GM12874 (cell line): ENCODE measurements around the gene TIGD1.
A peak's percentile ranks its signal among the peaks of the same experiment; 100 is the strongest.

Experiments
- TF ChIP-seq, protein P1 (sequence below): IDR thresholded peaks from 2 replicates; pipeline ENCODE4 v1.5.1; 2011; ENCODE audit warnings: low read depth, mild to moderate bottlenecking, control low read depth, low read length, moderate library complexity; ENCODE audit not compliant: insufficient read depth

Gene TIGD1

GRCh38 chr2:232537499-232537898, 12.9 kb downstream of the TIGD1 start:
- TF ChIP-seq, protein P1, sequence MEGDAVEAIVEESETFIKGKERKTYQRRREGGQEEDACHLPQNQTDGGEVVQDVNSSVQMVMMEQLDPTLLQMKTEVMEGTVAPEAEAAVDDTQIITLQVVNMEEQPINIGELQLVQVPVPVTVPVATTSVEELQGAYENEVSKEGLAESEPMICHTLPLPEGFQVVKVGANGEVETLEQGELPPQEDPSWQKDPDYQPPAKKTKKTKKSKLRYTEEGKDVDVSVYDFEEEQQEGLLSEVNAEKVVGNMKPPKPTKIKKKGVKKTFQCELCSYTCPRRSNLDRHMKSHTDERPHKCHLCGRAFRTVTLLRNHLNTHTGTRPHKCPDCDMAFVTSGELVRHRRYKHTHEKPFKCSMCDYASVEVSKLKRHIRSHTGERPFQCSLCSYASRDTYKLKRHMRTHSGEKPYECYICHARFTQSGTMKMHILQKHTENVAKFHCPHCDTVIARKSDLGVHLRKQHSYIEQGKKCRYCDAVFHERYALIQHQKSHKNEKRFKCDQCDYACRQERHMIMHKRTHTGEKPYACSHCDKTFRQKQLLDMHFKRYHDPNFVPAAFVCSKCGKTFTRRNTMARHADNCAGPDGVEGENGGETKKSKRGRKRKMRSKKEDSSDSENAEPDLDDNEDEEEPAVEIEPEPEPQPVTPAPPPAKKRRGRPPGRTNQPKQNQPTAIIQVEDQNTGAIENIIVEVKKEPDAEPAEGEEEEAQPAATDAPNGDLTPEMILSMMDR, result no peak

DNA sequence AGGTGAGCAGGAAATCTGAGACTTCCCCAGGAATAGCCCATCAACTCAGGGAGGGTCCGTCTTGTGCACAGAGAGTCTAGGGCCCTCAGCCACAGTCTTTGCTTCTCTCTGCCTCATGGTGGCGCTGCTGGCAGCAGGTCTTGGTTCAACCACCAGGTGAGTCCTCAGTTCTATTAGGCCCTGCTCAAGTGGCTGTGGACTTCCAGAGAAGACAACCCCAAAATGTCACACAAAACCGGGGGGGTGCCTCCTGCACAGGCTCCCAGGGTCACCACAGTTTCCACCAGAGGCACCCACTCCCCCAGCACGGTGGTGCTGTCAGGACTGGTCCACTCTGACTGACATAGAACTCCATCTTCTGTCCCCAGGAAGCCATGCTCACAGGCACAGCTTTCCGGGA, 13.3 kb downstream of the TIGD1 start:
- TF ChIP-seq, protein P1, result peak; percentile 46; the same call in 1 of the 2 replicates

DNA sequence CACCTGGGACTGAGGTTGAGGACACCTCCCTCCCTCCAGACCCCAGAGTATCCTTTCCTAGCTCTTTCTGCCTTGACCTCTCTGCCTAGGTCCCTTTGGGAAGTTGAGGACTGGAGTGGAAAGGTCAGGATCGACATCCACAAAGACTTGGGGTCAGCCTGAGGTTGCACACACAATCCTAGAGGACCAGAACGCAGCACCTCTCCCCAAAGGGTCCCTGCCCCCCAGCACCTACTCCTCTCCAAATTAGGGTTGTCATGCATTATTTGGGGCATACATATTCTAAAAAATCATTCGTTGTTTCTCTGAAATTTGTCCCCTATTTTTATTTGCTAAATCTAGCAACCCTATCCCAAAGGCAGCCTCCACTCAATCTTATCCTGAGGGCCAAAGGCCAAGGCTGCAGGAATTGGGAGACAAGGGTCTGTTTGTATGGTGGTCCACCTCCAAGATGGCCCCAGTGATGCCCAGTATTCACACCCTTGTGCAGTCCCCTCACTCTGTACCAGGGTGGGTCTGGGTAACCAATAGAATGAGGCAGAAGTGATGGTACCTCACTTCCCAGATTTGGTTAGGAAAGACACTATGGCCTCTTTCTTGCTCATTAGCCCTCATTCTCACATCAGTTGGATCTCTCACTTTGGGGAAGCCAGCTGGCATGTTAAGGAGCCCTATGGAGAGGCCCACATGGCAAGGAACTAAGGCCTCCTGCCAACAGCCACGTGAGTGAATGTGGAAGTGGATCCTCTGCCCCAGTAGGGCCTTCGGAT, 14.4 kb downstream of the TIGD1 start:
- TF ChIP-seq, protein P1, result no peak

GRCh38 chr2:232534940-232535651, 15.3 kb downstream of the TIGD1 start:
- TF ChIP-seq, protein P1, result no peak

- TF ChIP-seq, protein P1, result no peak
Measured at GRCh38 chr2:232533944-232534710, 16.2 kb downstream of the TIGD1 start.

GRCh38 chr2:232532419-232532818, 17.9 kb downstream of the TIGD1 start:
- TF ChIP-seq, protein P1, result no peak

DNA sequence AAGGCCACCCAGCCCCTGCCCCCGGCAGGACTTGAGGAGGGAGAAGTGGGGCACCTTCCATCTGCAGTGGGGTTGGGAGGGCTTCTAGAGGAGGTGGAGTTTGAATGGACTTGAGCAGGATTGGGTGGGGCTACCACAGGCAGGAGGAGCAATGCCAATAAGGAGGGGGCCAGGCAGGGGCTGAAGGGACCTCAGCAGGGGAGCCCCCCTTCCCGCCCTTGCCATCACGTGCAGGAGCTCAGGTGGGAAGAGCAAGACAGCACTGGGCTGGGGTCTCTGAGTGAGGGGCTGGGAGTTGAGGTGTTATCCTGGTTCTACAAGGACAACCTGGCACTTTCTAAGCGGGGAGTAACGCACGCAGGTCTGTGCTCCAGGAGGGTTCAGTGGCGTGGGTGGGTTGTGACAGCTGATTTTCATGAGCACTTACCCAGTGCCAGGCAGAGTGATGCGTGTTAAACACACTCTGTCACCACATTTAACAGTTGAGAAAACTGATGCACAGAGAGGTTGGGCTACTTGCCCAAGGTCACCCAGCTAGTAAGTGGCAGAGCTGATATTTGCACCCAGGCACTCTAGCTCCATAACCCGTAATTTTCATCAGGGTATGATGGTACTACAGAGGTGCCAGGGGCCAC, 19.6 kb downstream of the TIGD1 start:
- TF ChIP-seq, protein P1, result no peak
